Uterus (tissue), 2 donors: ENCODE results near the gene SETBP1.

Experiments used
- POLR2A ChIP-seq, 2 donors: fragments of 450-650 bp; IDR thresholded peaks; one replicate each; pipeline ENCODE4 v1.6.1; 2016; ENCODE audit warnings: antibody characterized with exemption in 2 of 2, mild to moderate bottlenecking in 1 of 2, moderate library complexity in 1 of 2
- TF ChIP-seq, protein P1 (sequence below), 4 experiments: fragments of 200-600 bp in 2 of 4; fragments of 450-650 bp in 2 of 4; sonication (generic) in 2 of 4; IDR thresholded peaks; one replicate each; pipeline ENCODE4 v1.5.1; 2016 to 2019; ENCODE audit warnings: antibody characterized with exemption in 4 of 4, mild to moderate bottlenecking in 2 of 4, moderate library complexity in 1 of 4

DNA sequence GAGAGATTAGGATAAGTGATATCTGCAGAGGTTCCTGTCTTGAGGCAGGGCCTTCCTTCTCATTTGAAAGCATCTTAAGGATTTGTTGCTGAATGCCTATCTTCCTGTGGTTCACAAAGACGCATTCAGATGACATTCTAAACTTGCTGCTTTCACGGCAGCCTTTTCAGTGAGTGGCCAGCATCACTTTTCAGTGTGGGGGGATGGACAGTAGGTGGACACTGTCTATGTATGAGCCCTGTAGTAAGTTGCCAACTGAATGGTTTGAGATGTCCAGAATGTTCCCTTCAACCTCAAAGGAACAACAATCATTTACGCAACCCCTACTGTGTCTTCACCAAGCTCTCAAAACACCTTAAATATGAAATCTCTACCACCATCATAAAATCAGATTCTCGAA, 46.6 kb downstream of the SETBP1 start:
- TF ChIP-seq, protein P1, sequence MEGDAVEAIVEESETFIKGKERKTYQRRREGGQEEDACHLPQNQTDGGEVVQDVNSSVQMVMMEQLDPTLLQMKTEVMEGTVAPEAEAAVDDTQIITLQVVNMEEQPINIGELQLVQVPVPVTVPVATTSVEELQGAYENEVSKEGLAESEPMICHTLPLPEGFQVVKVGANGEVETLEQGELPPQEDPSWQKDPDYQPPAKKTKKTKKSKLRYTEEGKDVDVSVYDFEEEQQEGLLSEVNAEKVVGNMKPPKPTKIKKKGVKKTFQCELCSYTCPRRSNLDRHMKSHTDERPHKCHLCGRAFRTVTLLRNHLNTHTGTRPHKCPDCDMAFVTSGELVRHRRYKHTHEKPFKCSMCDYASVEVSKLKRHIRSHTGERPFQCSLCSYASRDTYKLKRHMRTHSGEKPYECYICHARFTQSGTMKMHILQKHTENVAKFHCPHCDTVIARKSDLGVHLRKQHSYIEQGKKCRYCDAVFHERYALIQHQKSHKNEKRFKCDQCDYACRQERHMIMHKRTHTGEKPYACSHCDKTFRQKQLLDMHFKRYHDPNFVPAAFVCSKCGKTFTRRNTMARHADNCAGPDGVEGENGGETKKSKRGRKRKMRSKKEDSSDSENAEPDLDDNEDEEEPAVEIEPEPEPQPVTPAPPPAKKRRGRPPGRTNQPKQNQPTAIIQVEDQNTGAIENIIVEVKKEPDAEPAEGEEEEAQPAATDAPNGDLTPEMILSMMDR (IDR thresholded peaks at IDR 0.05) = no peak
- TF ChIP-seq POLR2A (IDR thresholded peaks at IDR 0.05) = no peak
